HG03439 (cell line): Measurements from ENCODE around the gene ZNF524.
A peak's percentile ranks its signal among the peaks of the same experiment; 100 is the strongest.

ENCODE experiments used
- ATAC-seq: cut with Tn5 transposase; IDR thresholded peaks from one replicate; pipeline ENCODE4 v1.9.1; 2021; ENCODE audit warnings: mild to moderate bottlenecking, moderate library complexity; ENCODE audit not compliant: unreplicated experiment

The ZNF524 gene

GRCh38 chr19:55601084-55601483 lies 996 bp downstream of the ZNF524 start:
- ATAC-seq, result no peak

GRCh38 chr19:55602104-55603001 lies 2.3 kb downstream of the ZNF524 start:
- ATAC-seq, result no peak

GRCh38 chr19:55603115-55603514 lies 3.0 kb downstream of the ZNF524 start:
- no peak for ATAC-seq

GRCh38 chr19:55603581-55604292 lies 3.6 kb downstream of the ZNF524 start:
- no peak for ATAC-seq

GRCh38 chr19:55605207-55605636 lies 5.1 kb downstream of the ZNF524 start:
- peak; percentile 72 for ATAC-seq

GRCh38 chr19:55605637-55606470 lies 5.8 kb downstream of the ZNF524 start, which contains the start of gene ZNF865:
Gene ZNF865 (plus strand): TSS chr19:55605647. CDS start chr19:55613619, 7,972 bp downstream.
- ATAC-seq, result peak; percentile 30

- ATAC-seq, result no peak
These were observed 6.3 kb downstream of the ZNF524 start for GRCh38 chr19:55606471-55606787.

GRCh38 chr19:55606817-55607216 lies 6.7 kb downstream of the ZNF524 start:
- no peak for ATAC-seq

- ATAC-seq, result no peak
These were observed 9.2 kb downstream of the ZNF524 start for GRCh38 chr19:55609326-55609725.

- ATAC-seq, result no peak
These were observed 11.4 kb downstream of the ZNF524 start for GRCh38 chr19:55611300-55611982.

- ATAC-seq, result no peak
These were observed 12.0 kb downstream of the ZNF524 start for GRCh38 chr19:55611983-55612645.

- ATAC-seq, result no peak
These were observed 13.3 kb downstream of the ZNF524 start for GRCh38 chr19:55613396-55613795.

GRCh38 chr19:55613930-55614710 lies 14.0 kb downstream of the ZNF524 start:
- ATAC-seq, result no peak

GRCh38 chr19:55614711-55615542 lies 14.8 kb downstream of the ZNF524 start:
- ATAC-seq, result no peak

- no peak for ATAC-seq
These were observed 15.7 kb downstream of the ZNF524 start for GRCh38 chr19:55615543-55616394.

- ATAC-seq, result no peak
These were observed 16.3 kb downstream of the ZNF524 start for GRCh38 chr19:55616395-55616875.

GRCh38 chr19:55617426-55617825 lies 17.3 kb downstream of the ZNF524 start:
- no peak for ATAC-seq
